HG03571 (cell line): ENCODE measurements around the gene DENND2A.
"Not testable (repeated sequence)": the region's sequence is repeated elsewhere in the genome, so short reads cannot be mapped to it uniquely, and the experiment has no call there.

Experiments used
- ATAC-seq: cut with Tn5 transposase; IDR thresholded peaks from one replicate; pipeline ENCODE4 v1.9.1; 2021; ENCODE audit not compliant: unreplicated experiment

Gene DENND2A

DNA sequence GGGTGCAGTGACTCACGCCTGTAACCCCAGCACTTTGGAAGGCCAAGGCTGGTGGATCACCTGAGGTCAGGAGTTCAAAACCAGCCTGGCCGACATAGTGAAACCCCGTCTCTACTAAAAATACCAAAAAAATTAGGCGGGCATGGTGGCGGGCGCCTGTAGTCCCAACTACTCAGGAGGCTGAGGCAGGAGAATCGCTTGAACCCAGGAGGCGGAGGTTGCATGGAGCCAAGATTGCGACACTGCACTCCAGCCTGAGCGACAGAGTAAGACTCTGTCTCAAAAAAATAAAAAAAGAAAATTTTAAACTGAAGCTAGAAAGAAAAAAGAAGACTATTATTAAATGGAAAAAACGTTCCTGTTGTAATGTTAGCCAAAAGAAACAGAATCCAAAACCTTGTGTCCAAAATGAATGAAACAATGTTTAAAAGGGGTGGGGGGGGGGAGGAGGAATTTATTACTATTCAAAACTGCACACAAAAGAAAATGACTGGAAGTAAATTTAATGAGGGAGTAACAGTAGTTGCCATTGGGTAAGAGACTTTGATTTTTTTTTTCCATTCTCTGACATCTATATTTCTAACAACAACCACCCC, 20.6 kb downstream of the DENND2A start:
- ATAC-seq: not testable (repeated sequence)

DNA sequence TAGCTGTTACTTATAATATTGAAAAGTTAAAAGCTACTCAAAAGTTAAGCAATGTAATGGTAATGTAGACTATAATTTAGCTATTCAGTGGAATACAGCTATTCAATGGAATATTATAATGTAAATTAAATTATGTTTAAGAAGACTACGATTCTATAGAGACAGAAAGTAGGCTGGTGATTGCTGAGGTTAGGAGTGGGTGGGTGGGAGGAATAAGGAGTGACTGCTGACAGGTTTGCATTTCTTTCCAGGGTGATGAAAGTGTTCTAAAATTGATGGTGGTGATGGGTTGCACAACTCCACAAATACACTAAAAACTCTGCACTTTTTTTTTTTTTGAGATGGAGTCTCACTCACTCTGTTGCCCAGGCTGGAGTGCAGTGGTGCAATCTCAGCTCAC, 21.4 kb downstream of the DENND2A start:
- ATAC-seq: no peak

DNA sequence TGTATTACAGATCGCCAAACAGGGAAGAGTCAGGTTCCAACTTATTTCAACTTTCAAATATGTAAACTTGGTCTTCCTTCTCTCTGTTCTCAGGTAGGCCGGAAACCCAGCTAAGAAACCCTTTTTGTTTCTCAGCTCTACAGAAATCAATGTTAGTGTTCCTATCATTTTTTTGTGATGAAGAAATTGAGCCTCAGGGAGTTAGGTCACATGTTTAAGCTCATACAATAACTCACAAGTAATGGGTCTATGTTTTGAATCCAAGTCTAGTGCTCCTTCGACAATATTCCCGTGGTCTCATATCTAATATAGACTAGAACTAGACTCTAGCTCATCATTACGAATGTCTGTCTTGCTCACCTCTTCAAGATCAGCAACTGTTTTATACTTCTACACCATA, 22.3 kb downstream of the DENND2A start:
- ATAC-seq: no peak

DNA sequence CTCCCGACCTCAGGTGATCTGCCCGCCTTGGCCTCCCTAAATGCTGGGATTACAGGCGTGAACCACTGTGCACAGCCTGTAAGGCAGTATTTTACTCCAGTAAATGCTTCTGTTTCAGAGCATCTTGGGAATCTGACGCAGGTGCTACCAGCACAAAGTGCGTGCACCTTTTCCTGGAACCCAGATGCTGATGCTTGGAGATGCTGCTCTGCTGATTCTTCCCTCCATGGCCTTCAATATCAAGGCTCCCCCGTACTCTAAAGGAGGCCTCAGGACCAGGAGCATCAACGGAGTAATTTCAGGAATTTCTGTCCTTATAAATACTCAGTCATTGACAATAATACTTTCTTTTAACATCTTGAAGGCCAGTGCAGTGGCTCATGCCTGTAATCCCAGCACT, 23.5 kb downstream of the DENND2A start:
- no peak for ATAC-seq

DNA sequence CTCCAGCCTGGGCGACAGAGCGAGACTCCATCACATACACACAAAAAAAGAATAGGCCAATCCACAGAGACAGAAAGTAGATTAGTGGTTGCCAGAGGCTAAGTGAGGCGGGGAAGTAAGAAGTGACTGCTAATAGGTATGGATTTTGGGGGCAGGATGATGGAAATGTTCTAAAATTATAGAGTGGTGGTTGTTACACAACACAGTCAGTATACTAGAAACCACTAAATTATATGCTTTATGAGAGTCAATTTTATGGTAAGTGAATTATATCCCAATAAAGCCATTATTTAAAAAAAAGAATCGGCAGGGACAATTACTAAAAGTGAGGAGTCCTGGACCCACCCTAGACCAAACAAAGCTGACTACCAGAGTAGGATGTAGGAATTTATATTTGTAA, 24.3 kb downstream of the DENND2A start:
- ATAC-seq: no peak

DNA sequence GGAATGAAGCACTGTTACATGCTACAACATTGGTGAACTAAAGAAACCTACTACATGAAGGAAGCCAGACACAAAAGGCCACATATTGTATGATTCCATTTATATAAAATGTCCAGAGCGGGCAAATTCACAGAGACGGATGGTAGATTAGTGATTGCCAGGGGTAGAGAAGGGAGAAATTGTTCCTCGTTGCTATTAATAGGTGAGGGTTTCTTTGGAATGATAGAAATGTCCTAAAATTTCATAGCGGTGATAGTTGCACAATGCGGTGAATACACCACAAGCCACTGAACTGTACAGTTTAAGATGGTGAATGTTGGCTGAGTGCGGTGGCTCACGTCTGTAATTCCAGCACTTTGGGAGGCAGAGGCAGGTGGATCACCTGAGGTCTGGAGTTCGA, 29.0 kb downstream of the DENND2A start:
- ATAC-seq: no peak

DNA sequence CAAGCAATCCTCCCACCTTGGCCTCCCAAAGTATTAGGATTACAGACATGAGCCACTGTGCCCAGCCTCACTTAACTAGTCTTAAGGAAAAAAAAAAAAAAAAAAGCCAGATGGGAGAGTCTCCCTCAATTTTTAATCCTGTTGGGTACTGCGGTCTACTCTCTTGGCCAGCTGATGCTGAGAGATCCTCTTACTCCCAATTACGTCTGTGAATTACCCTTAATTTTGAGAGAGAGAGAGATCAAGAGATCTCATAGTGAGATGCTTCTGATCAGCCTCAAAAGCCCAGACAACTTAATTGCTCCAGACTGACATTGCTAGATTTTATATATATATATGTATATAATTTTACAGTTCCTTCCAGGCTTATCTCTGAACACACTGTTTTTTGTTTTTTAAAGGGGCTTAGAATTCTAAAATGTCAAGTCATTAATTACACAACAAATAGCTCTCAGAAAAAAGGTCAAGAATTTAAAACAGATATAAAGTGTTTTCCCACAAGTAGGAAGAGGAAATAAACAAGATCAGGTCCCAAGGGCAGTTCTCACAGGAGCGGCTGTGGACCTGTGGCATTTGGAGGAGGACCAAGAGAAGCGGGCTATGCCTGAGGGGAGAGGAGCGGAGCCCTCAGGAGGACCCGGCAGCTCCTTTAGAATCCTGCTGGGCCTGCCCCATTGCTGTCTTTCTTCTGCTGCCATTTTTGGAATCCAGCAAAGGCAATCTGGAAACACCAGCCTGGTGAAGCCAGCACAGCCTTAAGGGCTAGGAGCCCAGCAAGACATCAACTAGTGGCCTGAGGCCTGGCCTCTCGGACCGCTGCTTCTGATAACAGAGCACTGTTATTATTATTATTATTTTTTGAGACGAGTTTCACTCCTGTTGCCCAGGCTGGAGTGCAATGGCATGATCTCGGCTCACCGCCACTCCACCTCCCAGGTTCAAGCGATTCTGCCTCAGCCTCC, 30.1 kb downstream of the DENND2A start:
- ATAC-seq: no peak

DNA sequence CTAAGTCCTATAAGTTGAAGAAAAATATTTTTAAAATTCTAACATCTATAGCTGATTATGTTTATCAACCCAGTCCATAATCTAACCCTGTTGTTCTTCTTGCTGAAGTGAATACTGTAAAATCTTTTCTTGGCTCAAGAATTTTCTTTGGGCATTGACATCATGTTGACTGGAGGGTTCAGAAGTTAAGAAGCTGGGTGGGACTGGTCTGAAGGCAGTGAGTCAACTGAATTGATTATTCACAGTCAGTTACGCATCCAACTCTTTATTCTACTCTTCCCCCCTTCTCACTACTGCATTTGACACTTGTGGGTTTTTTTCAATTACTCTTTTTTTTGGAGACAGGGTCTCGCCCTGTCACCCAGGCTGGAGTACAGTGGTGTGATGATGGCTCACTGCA, 31.0 kb downstream of the DENND2A start:
- ATAC-seq: no peak

DNA sequence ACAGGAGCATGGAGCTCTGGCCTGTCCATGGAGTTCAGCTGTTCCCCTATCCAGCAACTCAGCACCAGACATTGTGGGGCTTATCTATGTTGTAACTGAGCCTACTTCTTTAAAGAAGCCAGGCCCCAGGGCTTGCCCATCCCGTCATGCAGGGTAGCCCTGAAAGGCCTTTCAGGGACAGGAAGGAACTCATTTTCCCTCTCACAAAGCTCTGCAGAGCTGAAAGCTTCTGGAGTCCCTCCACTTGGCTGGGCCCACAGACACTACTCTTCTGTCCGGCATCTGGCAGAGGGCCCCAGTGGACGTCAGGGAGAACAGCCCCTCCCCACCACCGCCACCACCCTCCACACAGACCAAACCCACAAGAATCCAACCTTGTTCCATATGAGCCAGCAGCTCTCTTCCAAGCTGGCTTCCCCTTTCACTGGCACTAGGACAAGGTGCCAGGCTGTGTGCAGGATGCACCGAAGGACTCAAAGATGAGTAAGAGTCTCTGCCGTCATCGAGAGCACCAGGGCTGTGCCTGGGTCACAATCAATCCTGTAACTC, 33.1 kb downstream of the DENND2A start:
- ATAC-seq: no peak

DNA sequence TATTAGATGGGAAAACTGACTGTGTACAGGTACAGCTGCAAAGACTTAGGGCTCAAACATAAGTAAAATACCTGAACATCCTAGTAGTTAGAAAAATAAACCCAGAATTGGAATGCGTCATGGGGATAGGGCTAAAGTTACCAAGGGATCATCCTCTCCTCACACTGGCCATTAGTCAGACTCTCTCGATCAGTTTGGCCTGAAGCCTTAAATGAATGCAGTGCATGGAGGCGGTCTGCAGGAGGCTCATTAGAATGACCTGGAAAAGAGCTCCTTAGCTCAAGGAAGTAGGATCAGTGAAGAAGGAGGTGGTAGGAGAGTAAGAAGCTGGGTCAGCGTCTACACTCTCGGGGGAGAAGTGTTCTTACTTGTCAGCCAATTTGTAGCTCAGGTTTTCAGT, 35.3 kb downstream of the DENND2A start:
- no peak for ATAC-seq

DNA sequence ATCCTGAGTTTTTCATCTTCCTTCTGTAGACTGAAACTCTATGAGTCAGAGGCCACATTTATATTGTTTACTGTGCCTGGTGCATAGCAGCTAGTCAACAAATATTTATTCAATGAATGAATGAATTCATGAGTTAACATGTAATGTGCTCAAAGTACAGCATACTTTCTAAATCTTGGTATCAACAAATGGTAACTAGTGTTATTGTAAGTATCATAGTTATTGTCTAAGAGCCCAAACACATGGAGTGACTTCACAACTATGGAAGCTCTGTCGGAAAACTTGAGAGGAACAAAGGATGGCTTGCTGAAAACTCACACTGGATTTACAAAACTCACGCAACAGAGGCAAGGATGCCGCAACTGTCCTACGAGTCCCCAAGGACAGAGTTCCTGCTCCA, 35.9 kb downstream of the DENND2A start:
- no peak for ATAC-seq

DNA sequence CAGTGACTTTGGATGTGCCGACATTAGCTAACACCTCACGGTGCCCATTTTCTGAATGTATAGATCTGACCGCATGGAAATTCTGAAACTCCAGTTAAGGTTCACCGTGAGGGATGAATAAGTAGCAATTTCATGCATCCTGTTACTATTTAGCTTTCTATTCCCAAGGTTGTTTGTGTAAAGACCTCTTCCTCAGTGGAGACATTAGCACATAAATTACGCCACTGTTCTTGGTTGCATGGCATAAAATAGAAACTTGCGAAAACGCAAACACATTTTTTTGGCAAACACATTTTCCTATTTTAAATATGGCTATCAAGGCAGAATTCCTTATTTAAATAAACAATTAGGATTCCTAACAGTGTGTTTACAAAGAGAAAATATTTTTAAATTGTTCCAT, 36.5 kb downstream of the DENND2A start:
- ATAC-seq: no peak

DNA sequence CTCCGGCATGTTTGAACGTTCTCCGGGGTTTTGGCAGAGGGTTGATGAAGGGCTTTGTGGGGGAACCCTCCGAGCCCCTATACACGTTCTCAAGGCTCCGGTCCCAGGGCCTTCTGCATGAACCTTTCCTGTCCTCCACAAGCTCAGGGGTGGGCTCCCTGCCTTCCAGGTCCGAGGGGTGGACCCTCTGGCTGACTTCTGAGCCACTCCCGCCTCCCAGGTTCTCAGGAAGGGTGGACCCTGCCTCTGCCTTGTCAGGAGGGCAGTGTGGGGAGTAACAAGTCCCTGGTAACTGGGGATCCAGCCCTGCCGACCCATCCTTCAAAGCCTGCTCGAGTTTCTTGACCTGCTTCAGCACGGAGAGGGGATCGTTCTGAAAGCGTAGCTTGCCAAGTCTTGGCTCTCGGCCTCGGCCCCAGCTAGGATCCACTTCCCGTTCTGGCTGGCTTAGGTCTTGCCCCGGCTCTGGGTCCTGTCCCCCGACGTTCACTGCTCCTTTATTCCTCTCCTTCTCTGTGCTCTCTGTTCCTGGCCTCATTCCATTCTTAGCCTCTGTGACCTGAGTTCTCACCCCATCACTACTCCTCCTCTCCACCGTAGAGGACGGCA, 38.9 kb downstream of the DENND2A start:
- no peak for ATAC-seq

DNA sequence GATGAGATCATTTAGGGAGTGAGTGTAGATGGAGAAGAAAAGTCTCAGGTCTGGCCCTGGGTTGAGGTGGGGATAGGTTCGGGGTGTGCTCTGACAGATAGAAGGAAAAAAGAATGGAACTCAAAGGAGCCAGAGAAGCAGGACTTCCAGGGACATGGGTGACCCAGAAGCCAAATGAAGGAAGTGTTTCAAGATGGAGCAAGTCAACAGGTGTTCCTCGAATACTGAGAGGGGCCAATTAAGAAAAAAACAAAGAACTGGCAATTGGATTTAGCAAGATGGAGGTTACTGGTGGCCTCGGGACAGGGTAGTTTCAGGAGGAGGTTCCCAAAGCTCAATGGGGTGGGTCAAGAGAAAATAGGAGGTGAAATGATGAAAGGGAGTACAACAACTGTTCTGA, 40.3 kb downstream of the DENND2A start:
- no peak for ATAC-seq

DNA sequence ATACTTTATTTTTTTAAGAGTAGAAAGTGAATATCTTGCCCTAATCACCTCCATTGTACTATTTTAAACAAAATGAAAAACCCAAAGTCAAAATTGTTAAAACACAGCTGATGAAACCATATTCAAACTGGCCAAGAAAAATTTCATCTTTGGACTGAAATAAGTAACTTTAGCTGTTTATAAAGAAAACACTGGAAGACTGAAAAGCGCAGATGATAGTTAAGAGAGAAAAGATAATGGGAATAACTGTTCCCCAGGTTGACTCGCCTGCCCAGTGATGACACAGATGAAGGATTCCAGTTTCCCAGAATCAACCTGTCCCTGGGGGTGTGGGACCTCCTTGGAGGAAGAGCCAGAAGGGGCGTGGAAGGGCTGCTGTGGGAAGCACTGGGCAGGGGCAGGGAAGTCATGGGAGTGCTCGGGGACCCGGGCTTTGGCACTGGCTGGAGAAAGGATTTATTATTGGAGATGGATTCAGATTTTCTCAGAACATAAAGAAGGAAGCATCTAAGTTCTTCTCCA, 43.1 kb downstream of the DENND2A start:
- ATAC-seq: no peak

DNA sequence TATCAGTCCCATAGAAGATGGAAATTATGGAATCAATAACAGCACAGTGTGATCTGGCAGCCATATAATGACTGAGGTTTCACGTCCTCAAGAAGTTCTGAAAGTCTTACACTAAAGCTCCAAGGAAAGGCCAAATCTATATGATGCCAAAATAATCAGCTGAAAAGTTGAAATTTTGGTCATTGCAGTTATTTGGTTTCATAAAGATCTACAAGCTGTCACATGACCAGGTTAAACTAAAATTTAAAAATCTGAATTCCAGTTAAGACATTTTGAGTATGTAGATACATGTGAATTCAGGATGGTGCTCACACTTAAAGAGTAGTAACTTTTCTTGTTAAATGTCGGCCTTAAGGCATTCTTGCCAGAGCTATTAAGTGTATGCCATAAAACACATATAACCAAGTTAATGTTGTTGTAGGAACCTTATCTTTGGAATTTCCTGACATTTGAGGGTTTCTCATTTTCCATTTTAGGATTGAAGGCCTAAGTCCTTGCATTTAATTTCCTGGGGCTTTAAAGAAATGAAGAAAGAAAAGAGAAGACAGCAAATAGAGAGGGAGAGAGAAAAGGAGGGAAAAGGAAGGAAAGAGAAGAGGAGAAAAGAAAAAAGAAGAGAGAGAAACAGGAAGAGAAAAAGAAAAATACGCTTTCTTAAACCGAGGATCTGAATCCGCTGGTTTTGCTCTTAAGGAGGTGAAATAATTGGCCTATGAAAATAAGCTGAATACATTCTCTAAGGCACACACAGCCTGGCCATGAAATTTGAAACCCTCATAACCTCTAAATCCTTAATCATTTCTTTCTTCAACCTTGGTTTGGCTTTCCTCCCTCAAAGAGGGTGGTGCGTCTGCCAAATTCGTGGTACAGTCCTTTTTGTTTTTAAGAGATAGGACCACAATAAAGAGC, 43.8 kb downstream of the DENND2A start:
- no peak for ATAC-seq

DNA sequence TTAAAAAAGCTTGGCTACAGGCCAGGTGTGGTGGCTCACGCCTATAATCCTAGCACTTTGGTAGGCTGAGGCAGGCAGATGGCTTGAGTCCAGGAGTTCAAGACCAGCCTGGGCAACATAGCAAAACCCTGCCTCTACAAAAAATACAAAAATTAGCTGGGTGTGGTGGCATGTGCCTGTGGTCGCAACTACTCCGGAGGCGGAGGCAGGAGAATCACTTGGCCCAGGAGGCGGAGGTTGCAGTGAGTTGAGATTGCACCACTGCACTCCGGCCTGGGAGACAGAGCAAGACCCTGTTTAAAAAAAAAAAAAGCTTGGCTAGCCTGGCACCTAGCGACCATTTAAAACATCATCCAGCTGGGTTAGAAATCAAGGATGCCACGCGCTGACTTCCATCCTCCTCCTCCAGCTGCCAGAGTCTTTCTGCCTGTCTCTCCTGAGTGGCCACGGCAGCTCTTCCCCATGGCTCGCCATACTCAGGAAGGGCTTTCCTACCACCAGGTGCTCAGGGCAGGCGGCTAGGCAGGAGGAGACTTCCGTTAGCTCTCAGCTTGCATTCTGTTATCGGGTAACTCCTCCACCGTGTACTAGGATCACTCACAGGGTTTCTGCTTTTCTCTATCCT, 45.0 kb downstream of the DENND2A start:
- ATAC-seq: no peak

DNA sequence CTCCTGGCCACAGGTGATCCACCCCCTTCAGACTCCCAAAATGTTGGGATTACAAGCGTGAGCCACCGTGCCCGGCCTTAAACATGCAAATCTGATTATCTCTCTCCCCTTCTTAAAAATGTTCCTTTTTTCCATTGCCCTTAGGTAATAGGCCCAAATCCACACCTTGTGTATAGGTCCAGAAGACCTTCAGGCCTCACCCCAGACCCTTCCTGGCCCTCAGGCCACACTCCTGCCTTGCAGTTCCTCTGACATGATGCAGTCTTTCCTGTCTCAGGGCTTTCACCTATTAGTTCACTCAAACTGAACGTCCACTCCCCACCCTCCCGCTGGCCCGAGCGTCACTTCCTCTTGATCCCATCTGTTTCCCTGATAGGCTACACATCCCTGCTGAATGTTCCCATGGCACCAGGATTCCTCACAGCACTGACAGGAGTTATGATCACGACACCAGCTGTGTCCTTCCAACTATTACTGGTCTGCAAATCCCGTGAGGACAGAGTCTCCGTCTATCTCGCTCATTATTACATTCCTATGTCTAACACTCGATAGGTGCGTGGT, 46.4 kb downstream of the DENND2A start:
- no peak for ATAC-seq

DNA sequence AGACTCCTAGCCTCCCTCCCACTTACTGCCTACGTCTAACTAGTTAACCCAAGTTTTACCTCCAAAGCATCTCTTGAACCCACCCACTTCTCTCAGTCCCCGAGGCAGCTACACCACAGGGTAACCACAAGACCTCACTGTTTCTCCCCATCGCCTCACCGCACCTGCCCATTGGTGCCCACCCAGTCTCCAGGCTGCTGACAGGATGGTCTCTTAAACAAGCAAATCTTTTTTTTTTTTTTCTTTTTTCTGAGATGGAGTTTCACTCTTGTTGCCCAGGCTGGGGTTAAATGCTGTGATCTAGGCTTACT, 47.0 kb downstream of the DENND2A start:
- ATAC-seq: peak; percentile 76
